Tibial artery (tissue), 4 donors: ENCODE results near the gene NAGS.

Experiments used
- DNase-seq, 2 donors: peaks; one replicate each; pipeline ENCODE4 v3.0.0-alpha.2; 2019
- H3K27ac ChIP-seq, 2 donors: fragments of 200-600 bp; sonication (generic) in 1 of 2; 1 replicate in 1 of 2; 2 replicates in 1 of 2; pipeline ENCODE4 v1.5.1; 2018 to 2019; ENCODE audit warnings: mild to moderate bottlenecking in 1 of 2
- H3K27me3 ChIP-seq, 2 donors: fragments of 200-600 bp; sonication (generic) in 1 of 2; one replicate each; pipeline versions ENCODE4 v1.5.1 to v1.6.0; 2016 to 2019
- H3K36me3 ChIP-seq, 3 donors: fragments of 200-600 bp; sonication (generic) in 2 of 3; one replicate each; pipeline ENCODE4 v1.5.1; 2016 to 2019; ENCODE audit warnings: mild to moderate bottlenecking in 2 of 3
- H3K4me1 ChIP-seq, 4 donors: fragments of 200-600 bp; sonication (generic) in 2 of 4; 1 replicate in 3 of 4; 2 replicates in 1 of 4; pipeline ENCODE4 v1.5.1; 2016 to 2019
- H3K4me3 ChIP-seq, 2 donors: fragments of 200-600 bp; sonication (generic) in 1 of 2; 1 replicate in 1 of 2; 2 replicates in 1 of 2; pipeline ENCODE4 v1.5.1; 2018 to 2019; ENCODE audit warnings: mild to moderate bottlenecking in 2 of 2
- H3K9me3 ChIP-seq, 3 donors: fragments of 200-600 bp; sonication (generic) in 1 of 3; one replicate each; pipeline ENCODE4 v1.5.1; 2016 to 2019
- CTCF ChIP-seq, 2 experiments: fragments of 200-600 bp in 1 of 2; fragments of 450-650 bp in 1 of 2; IDR thresholded peaks; one replicate each; pipeline ENCODE4 v1.5.1; 2017 to 2019; ENCODE audit warnings: antibody characterized with exemption in 2 of 2, mild to moderate bottlenecking in 1 of 2, moderate library complexity in 1 of 2
- intact Hi-C: fragments of 100-400 bp; cut with DNase I; formaldehyde crosslinking; loops from one replicate; pipeline ENCODE4 v1.15.0; 2023; ENCODE audit warnings: low total_unique reads

NAGS gene

GRCh38 chr17:44037471-44037870 is 33.0 kb downstream of the NAGS start:
- H3K36me3 ChIP-seq, result peaks cover 26 to 51% (median 43%) of the 10 kb centered on the region in 3 donors
- peaks cover 0 to 21% (median 16%) of the 10 kb centered on the region in 4 donors for H3K4me1 ChIP-seq
- no peak overlapping the region for H3K27ac ChIP-seq
- no peak for DNase-seq
- no peaks in the 10 kb centered on the region for H3K9me3 ChIP-seq
- intact Hi-C loops, result no loop called here
- H3K27me3 ChIP-seq, result no peaks in the 10 kb centered on the region
- H3K4me3 ChIP-seq, result no peak overlapping the region
- no peak for TF ChIP-seq CTCF (IDR thresholded peaks at IDR 0.05)

GRCh38 chr17:44038604-44039011 is 34.2 kb downstream of the NAGS start:
- Histone ChIP-seq H3K27me3 (no peaks in the 10 kb centered on the region), H3K4me1 (peaks cover 0 to 23% (median 17%) of the 10 kb centered on the region in 4 donors), H3K27ac (no peak overlapping the region), H3K36me3 (peaks cover 26 to 43% (median 39%) of the 10 kb centered on the region in 3 donors), H3K4me3 (no peak overlapping the region), H3K9me3 (no peaks in the 10 kb centered on the region)
- no peak for DNase-seq
- intact Hi-C loops, result no loop called here
- no peak for TF ChIP-seq CTCF (IDR thresholded peaks at IDR 0.05)

GRCh38 chr17:44039829-44040635 is 35.6 kb downstream of the NAGS start:
- Histone ChIP-seq H3K36me3 (peaks cover 19 to 36% (median 31%) of the 10 kb centered on the region in 3 donors), H3K27ac (peak overlapping the region in 1 of 2 donors; percentile 16), H3K27me3 (no peaks in the 10 kb centered on the region), H3K4me3 (no peak overlapping the region), H3K4me1 (peaks cover 0 to 34% (median 17%) of the 10 kb centered on the region in 4 donors), H3K9me3 (no peaks in the 10 kb centered on the region)
- DNase-seq, result no peak
- no peak for TF ChIP-seq CTCF (IDR thresholded peaks at IDR 0.05)
- intact Hi-C loops, result loop anchor here (10.0 kb wide), 1 partner anchor 95 kb away; the partner anchor contains the start of gene PPY

GRCh38 chr17:44043272-44043696 is 38.9 kb downstream of the NAGS start:
- TF ChIP-seq CTCF (IDR thresholded peaks at IDR 0.05), result no peak
- Histone ChIP-seq H3K4me1 (peaks cover 0 to 34% (median 17%) of the 10 kb centered on the region in 4 donors), H3K4me3 (no peak overlapping the region), H3K9me3 (no peaks in the 10 kb centered on the region), H3K36me3 (peaks cover 1 to 20% (median 20%) of the 10 kb centered on the region in 3 donors), H3K27ac (no peak overlapping the region), H3K27me3 (no peaks in the 10 kb centered on the region)
- DNase-seq, result peak in 1 of 2 donors; percentile 33
- intact Hi-C loops, result loop anchor here (10.0 kb wide), 1 partner anchor 98 kb away; the partner anchor contains the start of gene PPY

- H3K36me3 ChIP-seq, result peaks cover 0 to 20% (median 19%) of the 10 kb centered on the region in 3 donors
- no peak for DNase-seq
- no peaks in the 10 kb centered on the region for H3K9me3 ChIP-seq
- intact Hi-C loops, result loop anchor here (10.0 kb wide), 1 partner anchor 99 kb away; the partner anchor contains the start of gene PPY
- H3K4me1 ChIP-seq, result peaks cover 0 to 34% (median 17%) of the 10 kb centered on the region in 4 donors
- H3K4me3 ChIP-seq, result no peak overlapping the region
- no peak overlapping the region for H3K27ac ChIP-seq
- no peaks in the 10 kb centered on the region for H3K27me3 ChIP-seq
- TF ChIP-seq CTCF (IDR thresholded peaks at IDR 0.05), result no peak
Measured at GRCh38 chr17:44044071-44044470, 39.6 kb downstream of the NAGS start.
